ENCODE measurements around the gene LRRC4B. TPM values are rescaled to one million over a fixed set of nuclear protein-coding genes. Genes with fewer than 3 reads are reported as not detected.
A peak's percentile ranks its signal among the peaks of the same experiment; 100 is the strongest.

Gene LRRC4B
- total and polyA plus RNA-seq, 2 donors, result 0.52 to 0.57 TPM

DNA sequence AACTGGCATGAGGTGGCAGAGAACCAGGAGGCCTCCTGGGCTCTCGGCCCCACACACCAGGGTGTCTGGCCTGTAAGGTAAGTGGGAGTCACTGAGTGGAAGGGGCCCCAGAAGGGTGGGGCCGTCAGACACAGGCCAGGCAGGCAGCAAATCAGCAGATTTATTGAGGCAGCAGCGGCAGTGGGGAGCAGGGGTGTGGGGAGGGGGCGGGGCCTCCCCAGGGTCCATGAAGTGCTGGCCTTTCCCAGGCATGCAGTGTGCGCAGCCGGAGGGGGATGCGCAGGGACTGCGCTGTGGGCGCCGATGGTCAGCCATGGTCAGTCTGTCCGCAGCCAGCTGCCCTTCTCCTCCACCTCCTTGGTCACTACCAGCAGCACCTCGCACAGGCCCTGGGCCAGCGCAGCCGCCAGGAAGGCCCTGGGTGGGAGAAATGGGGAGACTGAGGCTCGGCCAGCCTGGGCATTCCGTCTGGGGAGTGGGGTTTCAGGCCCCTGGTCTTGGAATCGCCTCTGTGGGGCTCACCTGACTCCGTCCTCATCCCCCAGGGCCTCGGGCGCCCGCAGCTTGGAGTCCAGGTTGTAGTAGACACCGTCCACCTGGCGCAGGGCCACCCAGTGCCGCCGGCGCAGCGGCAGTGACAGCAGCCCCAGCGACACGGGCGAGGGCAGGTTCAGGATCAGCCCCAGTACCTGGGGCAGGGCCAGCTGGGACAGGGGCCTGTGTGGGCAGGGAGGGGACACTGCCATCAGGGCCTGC, 62.2 kb downstream of the LRRC4B start:
- H3K27me3 ChIP-seq (ENCODE audit: control insufficient read depth in 2 of 2, insufficient read depth in 1 of 2, low read length in 1 of 2), result peaks cover 0 to 5% of the 10 kb centered on the region in 2 donors
- H3K36me3 ChIP-seq (ENCODE audit: control insufficient read depth in 2 of 2, insufficient read depth in 2 of 2, low read length in 1 of 2), result peaks cover 0 to 4% of the 10 kb centered on the region in 2 donors
- DNase-seq (ENCODE audit: low read depth in 6 of 9, low spot score in 9 of 9), result no peak
- H3K4me3 ChIP-seq (ENCODE audit: low read length in 2 of 2), result no peak overlapping the region
- WGBS, result 97% methylated on average over 30 of the region's 30 CpGs
- peaks cover 3 to 8% of the 10 kb centered on the region in 2 donors for H3K4me1 ChIP-seq (ENCODE audit: control insufficient read depth in 2 of 2, insufficient read depth in 2 of 2, low read length in 2 of 2)
- no peak overlapping the region for H3K27ac ChIP-seq (ENCODE audit: low read depth in 1 of 2, low read length in 1 of 2)
- no peaks in the 10 kb centered on the region for H3K9me3 ChIP-seq (ENCODE audit: control insufficient read depth in 2 of 2, insufficient read depth in 1 of 2, low read length in 1 of 2)

DNA sequence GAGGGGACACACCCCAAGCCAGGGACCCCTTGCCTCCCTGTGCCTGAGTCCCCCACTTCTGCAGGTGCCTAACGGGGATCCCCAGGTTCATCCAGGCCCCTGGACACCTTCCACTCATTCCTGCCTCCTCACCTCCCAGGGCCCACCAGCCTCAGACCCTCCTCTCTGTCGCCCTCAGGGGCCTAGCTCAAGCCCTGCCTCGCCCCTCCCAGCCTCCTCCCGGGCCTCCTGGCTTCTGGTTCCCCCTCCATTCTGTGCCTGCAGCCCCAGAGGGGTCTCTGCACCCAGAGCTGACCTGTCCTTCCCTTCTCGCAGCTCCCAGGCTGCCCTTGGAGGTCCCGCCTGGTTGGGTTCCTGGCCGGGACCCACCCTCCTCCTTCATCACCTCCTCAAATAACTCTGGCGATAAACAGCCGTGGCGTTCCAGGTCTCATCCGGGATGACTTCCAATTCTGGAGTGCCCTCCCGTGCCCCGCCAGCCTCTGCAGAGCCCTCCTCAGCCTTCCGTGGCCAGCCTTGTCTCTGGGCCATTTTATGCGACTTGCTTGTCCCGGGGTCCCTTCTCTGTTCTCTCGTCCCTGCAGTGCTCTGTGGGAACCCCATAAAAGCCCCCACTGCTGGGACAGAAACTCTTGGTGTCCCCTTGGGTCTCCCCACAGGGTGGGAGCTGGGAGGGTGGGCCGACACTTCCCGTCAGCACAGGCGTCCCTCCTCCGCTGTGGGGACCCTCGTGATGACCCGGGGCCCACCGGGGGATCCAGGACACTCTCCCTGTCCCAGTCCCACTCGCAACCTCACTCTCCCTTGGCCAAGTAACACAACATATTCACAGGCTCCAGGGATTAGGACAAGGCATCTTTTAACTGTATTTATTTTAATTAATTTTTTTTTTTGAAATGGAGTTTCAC, 66.4 kb downstream of the LRRC4B start:
- H3K9me3 ChIP-seq (ENCODE audit: control insufficient read depth in 2 of 2, insufficient read depth in 1 of 2, low read length in 1 of 2), result no peaks in the 10 kb centered on the region
- peaks cover 0 to 31% of the 10 kb centered on the region in 2 donors for H3K27me3 ChIP-seq (ENCODE audit: control insufficient read depth in 2 of 2, insufficient read depth in 1 of 2, low read length in 1 of 2)
- no peaks in the 10 kb centered on the region for H3K36me3 ChIP-seq (ENCODE audit: control insufficient read depth in 2 of 2, insufficient read depth in 2 of 2, low read length in 1 of 2)
- DNase-seq (ENCODE audit: low read depth in 6 of 9, low spot score in 9 of 9), result no peak
- H3K4me1 ChIP-seq (ENCODE audit: control insufficient read depth in 2 of 2, insufficient read depth in 2 of 2, low read length in 2 of 2), result no peaks in the 10 kb centered on the region
- H3K27ac ChIP-seq (ENCODE audit: low read depth in 1 of 2, low read length in 1 of 2), result no peak overlapping the region
- H3K4me3 ChIP-seq (ENCODE audit: low read length in 2 of 2), result no peak overlapping the region
- 94% methylated on average over 25 of the region's 25 CpGs for WGBS

DNA sequence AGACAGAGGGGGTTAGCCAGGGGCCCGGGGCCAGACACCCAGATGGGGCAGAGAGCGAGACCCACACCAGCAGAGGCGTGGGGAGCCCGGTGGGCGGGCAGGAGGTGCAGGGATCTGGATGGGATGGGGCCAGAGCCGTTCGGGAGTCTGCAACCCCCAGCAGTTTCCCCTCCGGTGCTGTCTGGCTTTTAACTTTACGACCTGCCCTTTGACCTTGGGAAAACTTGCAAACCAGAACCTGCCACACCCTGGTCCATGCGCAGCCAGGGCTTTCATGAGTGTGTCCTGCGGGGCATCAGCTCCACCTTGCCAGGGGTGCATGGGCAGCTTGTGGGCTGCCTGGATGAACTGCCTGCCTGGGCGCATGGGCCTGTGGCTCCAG, 67.1 kb downstream of the LRRC4B start:
- no peak for DNase-seq (ENCODE audit: low read depth in 6 of 9, low spot score in 9 of 9)
- WGBS, result 94% methylated on average over 12 of the region's 12 CpGs
- H3K4me3 ChIP-seq (ENCODE audit: low read length in 2 of 2), result no peak overlapping the region

DNA sequence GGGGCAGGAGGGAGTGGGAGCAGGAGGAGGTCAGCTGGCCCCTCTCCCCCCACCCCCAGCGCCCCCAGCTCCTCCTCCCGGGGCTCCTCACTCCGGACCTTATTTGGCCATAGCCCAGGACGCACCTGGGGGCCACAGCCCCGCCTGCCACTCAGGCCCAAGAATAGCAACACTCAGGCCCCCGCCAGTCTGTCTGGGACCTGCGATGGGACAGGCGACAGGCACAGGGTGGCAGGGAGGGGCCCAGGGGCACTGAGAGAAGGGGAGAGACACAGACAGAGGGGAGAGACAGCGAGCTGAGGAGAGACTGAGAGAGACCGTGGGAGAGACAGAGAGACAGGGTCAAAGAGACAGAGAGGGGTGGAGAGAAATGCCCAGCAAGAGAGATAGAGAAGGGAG, 67.5 kb downstream of the LRRC4B start:
- whole genome bisulfite sequencing, result 84% methylated on average over 10 of the region's 10 CpGs
- Histone ChIP-seq H3K4me3 (ENCODE audit: low read length in 2 of 2) (no peak overlapping the region), H3K9me3 (ENCODE audit: control insufficient read depth in 2 of 2, insufficient read depth in 1 of 2, low read length in 1 of 2) (no peaks in the 10 kb centered on the region), H3K36me3 (ENCODE audit: control insufficient read depth in 2 of 2, insufficient read depth in 2 of 2, low read length in 1 of 2) (no peaks in the 10 kb centered on the region), H3K27ac (ENCODE audit: low read depth in 1 of 2, low read length in 1 of 2) (no peak overlapping the region), H3K4me1 (ENCODE audit: control insufficient read depth in 2 of 2, insufficient read depth in 2 of 2, low read length in 2 of 2) (no peaks in the 10 kb centered on the region), H3K27me3 (ENCODE audit: control insufficient read depth in 2 of 2, insufficient read depth in 1 of 2, low read length in 1 of 2) (peaks cover 0 to 33% of the 10 kb centered on the region in 2 donors)
- DNase-seq (ENCODE audit: low read depth in 6 of 9, low spot score in 9 of 9), result no peak

More for the DNA sequence above, 67.1 kb downstream of the LRRC4B start:
- Histone ChIP-seq H3K4me1 (ENCODE audit: control insufficient read depth in 2 of 2, insufficient read depth in 2 of 2, low read length in 2 of 2) (no peaks in the 10 kb centered on the region), H3K9me3 (ENCODE audit: control insufficient read depth in 2 of 2, insufficient read depth in 1 of 2, low read length in 1 of 2) (no peaks in the 10 kb centered on the region), H3K27me3 (ENCODE audit: control insufficient read depth in 2 of 2, insufficient read depth in 1 of 2, low read length in 1 of 2) (peaks cover 0 to 33% of the 10 kb centered on the region in 2 donors), H3K27ac (ENCODE audit: low read depth in 1 of 2, low read length in 1 of 2) (no peak overlapping the region), H3K36me3 (ENCODE audit: control insufficient read depth in 2 of 2, insufficient read depth in 2 of 2, low read length in 1 of 2) (no peaks in the 10 kb centered on the region)

DNA sequence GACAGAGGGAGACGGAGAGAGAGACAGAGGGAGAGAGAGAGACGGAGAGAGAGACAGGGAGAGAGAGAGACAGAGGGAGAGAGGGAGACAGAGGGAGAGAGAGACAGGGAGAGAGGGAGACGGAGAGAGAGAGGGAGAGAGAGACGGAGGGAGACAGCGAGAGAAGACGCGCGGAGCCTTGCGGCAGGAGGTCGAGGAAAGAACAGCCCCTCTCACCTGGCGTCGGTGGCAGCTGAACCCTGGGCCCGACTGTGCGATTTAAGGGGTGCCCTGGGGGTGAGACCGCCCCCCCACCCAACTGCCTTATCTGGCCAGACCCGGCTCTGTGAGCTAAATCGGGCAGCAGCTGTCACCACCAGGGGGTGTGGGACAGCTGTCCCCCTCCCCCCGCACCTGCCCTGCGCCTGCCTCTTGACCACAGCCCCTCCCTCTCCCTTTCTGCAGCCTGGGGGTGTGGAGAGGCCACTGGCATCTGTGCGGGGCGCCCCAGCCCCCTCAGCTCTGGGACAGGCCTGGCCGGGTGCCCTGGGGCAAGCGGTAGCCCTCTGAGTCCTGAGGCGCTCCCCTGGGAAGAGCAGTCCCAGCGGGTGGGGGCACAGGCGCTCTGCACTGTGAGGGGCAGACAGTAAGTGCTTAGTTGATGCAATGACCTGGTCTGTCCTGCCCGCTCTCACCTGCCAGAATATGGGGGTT, 68.0 kb downstream of the LRRC4B start:
- DNase-seq (ENCODE audit: low read depth in 6 of 9, low spot score in 9 of 9), result peak in 1 of 9 donors; percentile 11
- H3K9me3 ChIP-seq (ENCODE audit: control insufficient read depth in 2 of 2, insufficient read depth in 1 of 2, low read length in 1 of 2), result no peaks in the 10 kb centered on the region
- H3K4me1 ChIP-seq (ENCODE audit: control insufficient read depth in 2 of 2, insufficient read depth in 2 of 2, low read length in 2 of 2), result no peaks in the 10 kb centered on the region
- WGBS, result 90% methylated on average over 27 of the region's 27 CpGs
- no peak overlapping the region for H3K27ac ChIP-seq (ENCODE audit: low read depth in 1 of 2, low read length in 1 of 2)
- H3K36me3 ChIP-seq (ENCODE audit: control insufficient read depth in 2 of 2, insufficient read depth in 2 of 2, low read length in 1 of 2), result no peaks in the 10 kb centered on the region
- H3K4me3 ChIP-seq (ENCODE audit: low read length in 2 of 2), result no peak overlapping the region
- H3K27me3 ChIP-seq (ENCODE audit: control insufficient read depth in 2 of 2, insufficient read depth in 1 of 2, low read length in 1 of 2), result peaks cover 0 to 33% of the 10 kb centered on the region in 2 donors

DNA sequence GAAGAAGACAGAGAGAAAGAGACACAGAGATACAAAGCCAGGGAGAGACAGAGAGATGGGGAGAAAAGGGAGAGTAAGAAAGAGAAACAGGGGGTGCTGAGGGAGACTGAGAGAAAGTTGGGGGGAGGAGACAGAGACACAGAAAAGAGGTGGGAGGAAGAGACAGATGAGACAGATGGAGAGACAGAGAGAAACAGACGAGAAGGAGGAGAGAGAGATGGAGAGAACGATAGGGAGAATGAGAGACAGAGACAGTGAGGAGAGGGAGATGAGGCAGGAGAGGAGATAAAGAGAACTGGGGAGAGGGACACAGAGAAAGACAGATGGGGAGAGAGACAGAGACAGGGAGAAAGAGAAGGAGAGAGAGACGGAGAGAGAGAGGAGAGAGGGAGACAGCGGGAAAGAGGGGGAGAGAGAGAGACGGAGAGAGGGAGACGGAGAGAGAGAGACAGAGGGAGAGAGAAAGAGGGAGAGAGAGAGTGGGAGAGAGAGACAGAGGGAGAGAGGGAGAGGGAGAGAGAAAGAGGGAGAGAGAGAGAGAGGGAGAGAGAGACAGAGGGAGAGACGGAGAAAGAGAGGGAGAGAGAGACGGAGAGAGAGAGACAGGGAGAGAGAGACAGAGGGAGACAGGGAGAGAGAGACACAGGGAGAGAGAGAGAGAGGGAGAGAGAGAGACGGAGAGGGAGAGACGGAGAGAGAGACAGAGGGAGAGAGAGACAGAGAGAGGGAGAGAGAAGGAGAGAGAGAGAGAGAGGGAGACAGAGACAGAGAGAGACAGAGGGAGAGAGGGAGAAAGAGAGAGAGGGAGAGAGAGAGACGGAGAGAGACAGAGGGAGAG, 69.8 kb downstream of the LRRC4B start:
- H3K27ac ChIP-seq (ENCODE audit: low read depth in 1 of 2, low read length in 1 of 2), result no peak overlapping the region

DNA sequence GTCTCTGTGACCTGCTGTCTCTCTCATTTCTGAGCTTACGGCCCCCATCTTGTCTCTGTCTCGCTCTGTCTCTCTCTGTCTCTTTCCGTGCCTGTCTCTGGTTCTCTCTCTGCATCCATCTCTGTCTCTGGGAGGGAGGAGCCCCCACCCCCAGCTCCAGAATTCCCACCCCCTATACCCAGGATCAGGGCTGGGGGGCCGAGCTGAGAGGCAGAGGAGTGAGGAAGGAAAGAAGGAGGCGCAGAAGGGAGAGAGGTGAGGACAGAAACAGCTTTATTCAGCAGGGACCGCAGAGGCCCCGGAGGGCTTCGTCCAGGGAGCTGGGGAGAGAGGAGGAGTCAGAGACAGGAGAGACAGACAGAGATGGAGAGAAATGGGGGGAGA, 71.2 kb downstream of the LRRC4B start:
- 94% methylated on average over 8 of the region's 8 CpGs for WGBS
- Histone ChIP-seq H3K36me3 (ENCODE audit: control insufficient read depth in 2 of 2, insufficient read depth in 2 of 2, low read length in 1 of 2) (no peaks in the 10 kb centered on the region), H3K4me1 (ENCODE audit: control insufficient read depth in 2 of 2, insufficient read depth in 2 of 2, low read length in 2 of 2) (no peaks in the 10 kb centered on the region), H3K4me3 (ENCODE audit: low read length in 2 of 2) (no peak overlapping the region), H3K27me3 (ENCODE audit: control insufficient read depth in 2 of 2, insufficient read depth in 1 of 2, low read length in 1 of 2) (peaks cover 0 to 44% of the 10 kb centered on the region in 2 donors), H3K27ac (ENCODE audit: low read depth in 1 of 2, low read length in 1 of 2) (no peak overlapping the region), H3K9me3 (ENCODE audit: control insufficient read depth in 2 of 2, insufficient read depth in 1 of 2, low read length in 1 of 2) (no peaks in the 10 kb centered on the region)
- no peak for DNase-seq (ENCODE audit: low read depth in 6 of 9, low spot score in 9 of 9)

More for the DNA sequence above, 69.8 kb downstream of the LRRC4B start:
- H3K36me3 ChIP-seq (ENCODE audit: control insufficient read depth in 2 of 2, insufficient read depth in 2 of 2, low read length in 1 of 2), result no peaks in the 10 kb centered on the region
- WGBS, result 90% methylated on average over 11 of the region's 11 CpGs
- DNase-seq (ENCODE audit: low read depth in 6 of 9, low spot score in 9 of 9), result no peak
- H3K27me3 ChIP-seq (ENCODE audit: control insufficient read depth in 2 of 2, insufficient read depth in 1 of 2, low read length in 1 of 2), result peaks cover 0 to 34% of the 10 kb centered on the region in 2 donors
- H3K4me3 ChIP-seq (ENCODE audit: low read length in 2 of 2), result no peak overlapping the region
- H3K9me3 ChIP-seq (ENCODE audit: control insufficient read depth in 2 of 2, insufficient read depth in 1 of 2, low read length in 1 of 2), result no peaks in the 10 kb centered on the region
- no peaks in the 10 kb centered on the region for H3K4me1 ChIP-seq (ENCODE audit: control insufficient read depth in 2 of 2, insufficient read depth in 2 of 2, low read length in 2 of 2)

DNA sequence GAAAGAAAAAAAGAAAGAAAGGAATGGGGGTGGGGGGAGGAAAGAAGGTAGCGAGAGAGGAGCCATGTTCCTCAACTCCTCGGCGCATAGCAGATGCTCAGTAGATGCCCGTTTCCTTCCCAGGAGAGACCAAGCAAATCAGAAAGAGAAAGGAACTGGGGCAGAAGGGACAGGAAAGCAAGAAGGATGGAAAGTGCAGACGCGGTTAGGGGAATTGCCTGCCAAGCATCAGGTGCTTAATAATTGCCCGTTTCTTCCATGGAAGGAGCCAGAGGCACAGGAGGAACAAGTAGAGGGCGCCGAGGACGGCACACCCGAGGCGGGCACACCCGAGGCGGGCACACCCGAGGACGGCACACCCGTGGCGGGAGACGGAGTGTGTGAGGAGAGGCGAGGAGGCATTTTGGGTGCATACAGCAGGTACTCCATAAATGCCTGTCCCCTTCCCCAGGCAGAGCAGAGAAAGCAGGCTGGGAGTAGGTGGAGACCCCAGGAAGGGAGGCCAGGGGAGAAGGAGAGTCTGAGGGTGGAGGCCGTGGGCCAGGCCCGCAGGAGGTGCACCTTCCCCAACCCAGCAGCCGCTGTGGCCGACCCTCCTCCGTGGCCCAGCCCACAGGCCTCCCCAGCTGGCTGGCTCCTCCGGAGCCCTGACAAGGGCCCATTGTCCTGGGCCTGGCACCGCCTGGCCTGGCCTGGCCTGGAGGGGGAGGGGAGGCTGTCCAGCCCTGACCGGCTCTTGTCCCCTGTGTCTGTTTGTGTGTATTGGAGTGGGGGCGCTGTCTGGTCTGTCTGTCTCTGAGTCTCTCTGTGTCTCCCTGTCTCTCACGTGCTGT, 71.8 kb downstream of the LRRC4B start:
- 93% methylated on average over 30 of the region's 30 CpGs for WGBS
- DNase-seq (ENCODE audit: low read depth in 6 of 9, low spot score in 9 of 9), result no peak

More for the DNA sequence above, 71.8 kb downstream of the LRRC4B start:
- no peaks in the 10 kb centered on the region for H3K9me3 ChIP-seq (ENCODE audit: control insufficient read depth in 2 of 2, insufficient read depth in 1 of 2, low read length in 1 of 2)
- no peaks in the 10 kb centered on the region for H3K4me1 ChIP-seq (ENCODE audit: control insufficient read depth in 2 of 2, insufficient read depth in 2 of 2, low read length in 2 of 2)
- no peaks in the 10 kb centered on the region for H3K36me3 ChIP-seq (ENCODE audit: control insufficient read depth in 2 of 2, insufficient read depth in 2 of 2, low read length in 1 of 2)
- H3K4me3 ChIP-seq (ENCODE audit: low read length in 2 of 2), result no peak overlapping the region
- H3K27ac ChIP-seq (ENCODE audit: low read depth in 1 of 2, low read length in 1 of 2), result no peak overlapping the region
- H3K27me3 ChIP-seq (ENCODE audit: control insufficient read depth in 2 of 2, insufficient read depth in 1 of 2, low read length in 1 of 2), result peaks cover 0 to 49% of the 10 kb centered on the region in 2 donors
